RWPE1 (cell line): ENCODE results near the gene RASA3.
"Not testable (repeated sequence)": the region's sequence is repeated elsewhere in the genome, so short reads cannot be mapped to it uniquely, and the experiment has no call there.

ENCODE experiments used
- CTCF ChIA-PET: fragments of 350-600 bp; sonication (Branson Sonifier 250); formaldehyde crosslinking; extraction: SDS; loops from one replicate; lab custom pipeline; 2021; lab: Yijun Ruan, JAX
- POLR2A ChIA-PET: fragments of 400-600 bp; formaldehyde crosslinking; extraction: SDS; loops from one replicate; lab custom pipeline; 2020; ENCODE audit warnings: antibody characterized with exemption; ENCODE audit not compliant: low non-redundant PET; lab: Yijun Ruan, JAX
- DNase-seq: peaks from one replicate; pipeline ENCODE4 v3.0.0; 2012; ENCODE audit warnings: low spot score
- H3K27ac ChIP-seq: fragments of 450-650 bp; 2 replicates; pipeline ENCODE4 v1.5.1; 2017
- TF ChIP-seq, protein P1 (sequence below): fragments of 450-650 bp; conservative IDR thresholded peaks from 2 replicates; pipeline ENCODE4 v1.5.1; 2017; ENCODE audit warnings: low read depth, mild to moderate bottlenecking

The RASA3 gene

DNA sequence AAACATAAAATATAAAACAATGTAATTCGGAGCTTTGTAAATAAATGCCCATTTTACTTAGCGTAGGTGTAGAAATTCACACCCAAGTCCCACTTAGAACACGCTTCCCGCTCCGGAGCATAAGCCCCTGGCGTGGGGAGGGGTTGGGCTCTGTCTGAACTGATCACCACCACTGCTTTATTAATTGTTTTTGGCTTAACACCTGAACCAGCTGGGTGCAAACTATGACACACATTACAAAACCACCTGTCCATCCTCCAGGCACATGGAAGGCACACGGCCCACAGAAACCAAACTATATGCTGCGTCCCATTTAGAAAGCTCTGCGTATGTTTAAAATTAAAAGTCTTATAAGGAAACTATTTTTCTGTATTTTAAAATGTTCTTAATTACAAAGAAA, 25.9 kb downstream of the RASA3 start:
- POLR2A ChIA-PET, result no interaction called here
- DNase-seq, result no peak
- TF ChIP-seq, protein P1, sequence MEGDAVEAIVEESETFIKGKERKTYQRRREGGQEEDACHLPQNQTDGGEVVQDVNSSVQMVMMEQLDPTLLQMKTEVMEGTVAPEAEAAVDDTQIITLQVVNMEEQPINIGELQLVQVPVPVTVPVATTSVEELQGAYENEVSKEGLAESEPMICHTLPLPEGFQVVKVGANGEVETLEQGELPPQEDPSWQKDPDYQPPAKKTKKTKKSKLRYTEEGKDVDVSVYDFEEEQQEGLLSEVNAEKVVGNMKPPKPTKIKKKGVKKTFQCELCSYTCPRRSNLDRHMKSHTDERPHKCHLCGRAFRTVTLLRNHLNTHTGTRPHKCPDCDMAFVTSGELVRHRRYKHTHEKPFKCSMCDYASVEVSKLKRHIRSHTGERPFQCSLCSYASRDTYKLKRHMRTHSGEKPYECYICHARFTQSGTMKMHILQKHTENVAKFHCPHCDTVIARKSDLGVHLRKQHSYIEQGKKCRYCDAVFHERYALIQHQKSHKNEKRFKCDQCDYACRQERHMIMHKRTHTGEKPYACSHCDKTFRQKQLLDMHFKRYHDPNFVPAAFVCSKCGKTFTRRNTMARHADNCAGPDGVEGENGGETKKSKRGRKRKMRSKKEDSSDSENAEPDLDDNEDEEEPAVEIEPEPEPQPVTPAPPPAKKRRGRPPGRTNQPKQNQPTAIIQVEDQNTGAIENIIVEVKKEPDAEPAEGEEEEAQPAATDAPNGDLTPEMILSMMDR, result no peak
- CTCF ChIA-PET, result no interaction called here
- no peak overlapping the region for H3K27ac ChIP-seq

DNA sequence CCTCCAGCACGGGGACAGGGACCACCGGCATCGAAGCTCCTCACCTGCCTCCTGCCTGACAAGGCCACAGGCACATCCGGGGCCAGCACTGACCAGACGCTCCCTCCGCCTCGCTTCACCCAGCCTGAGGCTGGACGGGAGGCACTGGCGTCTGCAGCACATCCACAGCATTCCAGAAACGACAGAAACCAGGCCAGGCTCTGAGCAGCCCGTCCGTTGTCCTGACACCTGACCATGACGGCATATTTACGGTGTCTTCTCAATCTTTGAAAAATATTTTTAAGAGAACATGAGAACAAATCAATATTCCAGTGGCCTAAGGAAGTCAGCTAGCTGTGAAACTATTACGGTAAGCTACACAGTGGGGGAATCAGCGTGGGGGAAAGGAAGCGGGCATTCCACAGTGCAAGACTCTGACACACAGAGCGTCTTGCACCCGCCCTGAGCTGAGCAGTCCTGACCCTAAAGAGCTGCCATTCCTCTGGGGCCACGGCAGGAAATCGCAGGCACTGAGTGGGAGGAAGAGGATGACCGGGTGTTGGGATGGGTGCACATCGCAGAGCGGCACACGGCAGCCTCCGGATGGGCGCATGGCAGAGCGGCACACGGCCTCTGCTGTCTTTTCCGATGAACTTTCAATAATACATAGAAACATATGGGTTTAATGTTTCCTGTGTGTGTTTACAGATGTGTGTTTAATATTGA, 26.8 kb downstream of the RASA3 start:
- peak overlapping the region; percentile 57 for H3K27ac ChIP-seq
- POLR2A ChIA-PET, result no interaction called here
- CTCF ChIA-PET, result no interaction called here
- no peak for DNase-seq
- TF ChIP-seq, protein P1, result no peak

DNA sequence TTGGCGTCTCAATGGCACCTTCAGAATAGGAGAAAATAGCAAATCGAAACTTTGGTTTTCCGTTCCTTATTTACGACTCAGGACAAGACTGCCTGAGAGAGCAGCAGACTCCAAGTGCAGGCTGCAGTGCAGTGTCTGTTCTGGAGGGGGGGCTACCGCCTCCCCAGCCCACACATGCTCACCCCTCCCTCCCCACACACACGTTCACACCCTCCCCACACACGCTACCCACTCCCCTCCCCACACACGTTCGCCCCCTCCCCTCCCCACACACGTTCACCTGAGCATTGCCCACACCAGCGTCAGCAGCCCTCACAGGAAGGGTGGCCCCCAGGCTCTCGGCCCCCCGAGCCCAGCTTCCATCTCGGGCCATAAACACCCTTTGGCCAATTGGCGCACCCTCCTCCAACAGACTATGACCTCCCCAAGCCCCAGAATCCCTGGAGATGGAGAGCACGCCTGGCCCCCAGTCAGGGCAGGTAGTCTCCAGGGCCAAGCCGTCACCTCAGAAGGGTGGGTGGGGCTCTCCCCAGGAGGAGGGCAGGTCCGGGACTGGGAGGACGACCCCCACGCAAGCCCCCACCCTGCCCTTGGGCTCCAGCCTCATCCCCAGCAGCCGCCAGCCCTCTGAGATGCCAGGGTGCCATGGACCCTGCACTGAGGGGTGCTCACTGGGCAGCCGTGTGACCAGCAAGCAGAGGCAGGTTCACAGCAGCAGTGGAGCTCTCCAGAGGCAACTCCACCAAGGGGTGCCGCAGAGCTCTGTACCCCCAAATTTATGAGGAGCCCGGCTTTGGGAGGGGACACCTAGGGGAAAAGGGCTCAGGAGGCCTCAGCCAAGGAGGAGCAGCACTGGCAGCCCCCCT, 27.5 kb downstream of the RASA3 start:
- ChIA-PET POLR2A (no interaction called here), CTCF (interaction anchor here (0.6 kb wide), 1 partner anchor 14 kb away, joined by 3 read pairs; no protein-coding TSS in a partner anchor)
- peak overlapping the region; percentile 57 for H3K27ac ChIP-seq
- TF ChIP-seq, protein P1, result no peak
- no peak for DNase-seq

DNA sequence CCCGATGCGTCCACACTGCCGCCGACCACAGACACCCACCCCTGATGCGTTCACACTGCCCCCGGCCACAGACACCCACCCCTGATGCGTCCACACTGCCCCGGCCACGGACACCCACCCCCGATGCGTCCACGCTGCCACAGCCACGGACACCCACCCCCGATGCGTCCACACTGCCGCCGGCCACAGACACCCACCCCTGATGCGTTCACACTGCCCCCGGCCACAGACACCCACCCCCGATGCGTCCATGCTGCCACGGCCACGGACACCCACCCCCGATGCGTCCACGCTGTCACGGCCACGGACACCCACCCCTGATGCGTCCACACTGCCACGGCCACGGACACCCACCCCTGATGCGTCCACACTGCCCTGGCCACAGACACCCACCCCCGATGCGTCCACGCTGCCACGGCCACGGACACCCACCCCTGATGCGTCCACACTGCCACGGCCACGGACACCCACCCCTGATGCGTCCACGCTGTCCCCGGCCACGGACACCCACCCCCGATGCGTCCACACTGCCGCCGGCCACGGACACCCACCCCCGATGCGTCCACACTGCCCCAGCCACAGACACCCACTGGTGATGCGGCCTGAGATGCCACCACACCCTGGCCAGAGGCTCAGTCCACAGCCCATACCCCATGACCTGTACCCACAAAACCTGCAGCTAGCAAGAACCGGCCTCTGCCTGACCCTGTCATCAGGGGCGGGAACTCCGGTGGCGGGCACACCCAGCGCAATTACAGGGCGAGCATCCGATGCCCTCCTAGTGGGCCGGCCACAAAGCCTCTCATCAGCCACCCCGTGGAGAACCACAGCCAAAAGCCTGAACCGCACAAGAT, 28.4 kb downstream of the RASA3 start:
- DNase-seq, result no peak
- peak overlapping the region; percentile 57 for H3K27ac ChIP-seq
- POLR2A ChIA-PET, result no interaction called here
- TF ChIP-seq, protein P1, result no peak
- CTCF ChIA-PET, result interaction anchor here (0.6 kb wide), 1 partner anchor 13 kb away, joined by 3 read pairs; no protein-coding TSS in a partner anchor

DNA sequence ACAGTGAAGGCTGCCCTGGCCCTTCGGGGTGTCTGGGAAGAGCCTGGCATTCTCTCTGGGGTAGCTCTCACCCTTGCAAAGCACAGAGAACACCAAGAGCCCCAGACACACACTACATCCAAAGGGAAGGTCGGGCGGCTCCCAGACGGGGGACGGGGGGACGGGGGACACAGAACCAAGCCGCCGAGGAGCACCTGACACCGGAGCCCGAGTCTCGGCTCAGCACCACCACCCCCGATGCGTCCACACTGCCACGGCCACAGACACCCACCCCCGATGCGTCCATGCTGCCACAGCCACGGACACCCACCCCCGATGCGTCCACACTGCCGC, 29.2 kb downstream of the RASA3 start:
- not testable (repeated sequence) for DNase-seq

DNA sequence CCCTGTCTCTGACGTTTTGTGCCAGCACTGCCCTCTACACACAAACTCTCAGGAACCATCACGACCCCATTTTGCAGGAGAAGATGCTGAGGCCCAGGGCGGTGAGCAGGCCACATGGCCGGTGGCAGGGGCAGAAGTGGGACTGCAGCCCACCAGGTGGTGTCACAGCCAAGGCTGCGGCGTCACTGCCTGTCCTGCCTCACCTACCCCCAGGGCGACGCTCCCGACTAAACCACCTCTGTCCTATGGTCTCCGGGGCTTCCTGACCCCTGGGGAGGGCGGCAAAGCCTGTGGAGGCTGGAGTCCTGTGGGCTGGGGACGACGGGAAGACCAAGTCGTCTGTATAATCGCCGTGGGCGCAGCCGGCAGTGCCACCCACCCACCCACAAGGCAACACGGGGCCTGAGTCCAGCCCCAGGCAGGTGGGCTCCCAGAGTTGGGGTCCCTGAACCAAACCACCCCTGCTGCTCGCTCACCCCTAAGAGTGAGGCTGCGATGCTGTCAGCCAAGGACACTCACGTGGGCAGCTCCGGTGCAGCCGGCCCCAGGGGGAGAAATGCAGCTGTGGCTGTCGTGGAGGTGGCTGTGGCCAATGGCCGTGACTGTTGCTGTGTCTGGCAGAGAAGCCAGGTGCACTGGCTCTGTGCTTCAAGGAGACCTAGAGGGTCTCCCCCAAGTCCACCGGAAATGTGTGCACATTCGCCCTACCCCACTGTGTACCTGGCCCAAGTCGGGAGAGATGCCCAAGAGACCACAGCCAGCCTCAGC, 29.7 kb downstream of the RASA3 start:
- TF ChIP-seq, protein P1, result no peak
- H3K27ac ChIP-seq, result peak overlapping the region; percentile 62
- ChIA-PET POLR2A (no interaction called here), CTCF (no interaction called here)
- DNase-seq, result no peak

More for the DNA sequence above, 29.2 kb downstream of the RASA3 start:
- CTCF ChIA-PET, POLR2A ChIA-PET: not testable (repeated sequence)
- H3K27ac ChIP-seq, result peak overlapping the region; percentile 62; the same call in 1 of the 2 replicates
